Aorta (tissue), 5 donors: ENCODE data around the gene C19orf18. TPM values are rescaled to one million over a fixed set of nuclear protein-coding genes. Genes with fewer than 3 reads are reported as not detected.

Source experiments
- ATAC-seq: fragments of 200-7000 bp; cut with Tn5 transposase; one replicate; pipeline ENCODE4 v1.9.1; 2022; ENCODE audit warnings: moderate library complexity; ENCODE audit not compliant: low FRiP score
- DNase-seq, 2 donors: peaks; one replicate each; pipeline ENCODE4 v3.0.0-alpha.2; 2020
- H3K27ac ChIP-seq, 2 donors: one replicate each; pipeline ENCODE4 v1.5.1; 2013; ENCODE audit warnings: low read length in 2 of 2, mild to moderate bottlenecking in 2 of 2, moderate library complexity in 2 of 2, control low read depth in 1 of 2, inconsistent platforms in 1 of 2, low read depth in 1 of 2
- H3K27me3 ChIP-seq, 2 donors: one replicate each; pipeline ENCODE4 v1.6.1; 2013; ENCODE audit warnings: control low read depth in 1 of 2, low read length in 1 of 2, mild to moderate bottlenecking in 1 of 2, moderate library complexity in 1 of 2; ENCODE audit not compliant: insufficient read depth in 2 of 2, control insufficient read depth in 1 of 2
- H3K36me3 ChIP-seq, 2 donors: one replicate each; pipeline ENCODE4 v1.6.1; 2013; ENCODE audit warnings: control low read depth in 1 of 2, low read length in 1 of 2, mild to moderate bottlenecking in 1 of 2; ENCODE audit not compliant: insufficient read depth in 2 of 2, control insufficient read depth in 1 of 2
- H3K4me1 ChIP-seq, 2 donors: one replicate each; pipeline ENCODE4 v1.6.1; 2013; ENCODE audit warnings: low read length in 2 of 2, control low read depth in 1 of 2, mild to moderate bottlenecking in 1 of 2, moderate library complexity in 1 of 2; ENCODE audit not compliant: insufficient read depth in 2 of 2, control insufficient read depth in 1 of 2
- H3K4me3 ChIP-seq, 2 donors: one replicate each; pipeline ENCODE4 v1.5.1; 2013; ENCODE audit warnings: low read length in 2 of 2, control low read depth in 1 of 2, mild to moderate bottlenecking in 1 of 2
- H3K9me3 ChIP-seq: one replicate; pipeline ENCODE4 v1.6.1; 2013; ENCODE audit warnings: mild to moderate bottlenecking, low read length; ENCODE audit not compliant: control insufficient read depth
- WGBS, 2 donors: extraction: QIAGEN DNeasy Blood & Tissue Kit; methylation state at CpG; one replicate each; pipeline ENCODE4 v1.1.7; 2013; 5-methylcytosine and 5-hydroxymethylcytosine counted together
- intact Hi-C, 2 donors: fragments of 100-400 bp; cut with DNase I; formaldehyde crosslinking; loops; one replicate each; pipeline versions ENCODE4 v1.14.2 to v1.15.0; 2022
- polyA plus RNA-seq, 2 donors: library from polyadenylated mRNA; stranded (reverse); fragments of 200-250 nt; gene quantifications; one replicate each; pipeline ENCODE4 v1.2.3, GENCODE V29; 2013
- total RNA-seq, 2 donors: library from RNA; stranded (reverse); fragmentation: NEBNext Ultra II Directional; extraction: Animal tissue kit (Norgen Biotek cat#: 25700); gene quantifications; one replicate each; pipeline ENCODE4 v1.2.1, GENCODE V29; 2021
- donor health status: healthy with polysubstance abuse.
- donor health status: Bipolar disorder and iron deficiency.
- donor health status: DM: no; HTN: no; CAD: no.
- donor health status: DM: no; HTN: no; CAD: no.
- donor health status: DM: yes; HTN: yes; CAD: no.

C19orf18 gene
- total and polyA plus RNA-seq, 4 donors = 1.0 to 2.9 (median 2.0) TPM; not detected in 1

GRCh38 chr19:57964761-57965160 lies 9.6 kb downstream of the C19orf18 start:
- Histone ChIP-seq H3K27ac (no peak overlapping the region), H3K27me3 (no peaks in the 10 kb centered on the region), H3K9me3 (peaks cover 12% of the 10 kb centered on the region), H3K36me3 (peaks cover 0 to 8% of the 10 kb centered on the region in 2 donors), H3K4me3 (no peak overlapping the region), H3K4me1 (no peaks in the 10 kb centered on the region)
- no peak for ATAC-seq
- intact Hi-C loops = no loop called here
- no peak for DNase-seq
- WGBS, 2 donors = 95 to 96% methylated on average over 8 of the region's 8 CpGs

DNA sequence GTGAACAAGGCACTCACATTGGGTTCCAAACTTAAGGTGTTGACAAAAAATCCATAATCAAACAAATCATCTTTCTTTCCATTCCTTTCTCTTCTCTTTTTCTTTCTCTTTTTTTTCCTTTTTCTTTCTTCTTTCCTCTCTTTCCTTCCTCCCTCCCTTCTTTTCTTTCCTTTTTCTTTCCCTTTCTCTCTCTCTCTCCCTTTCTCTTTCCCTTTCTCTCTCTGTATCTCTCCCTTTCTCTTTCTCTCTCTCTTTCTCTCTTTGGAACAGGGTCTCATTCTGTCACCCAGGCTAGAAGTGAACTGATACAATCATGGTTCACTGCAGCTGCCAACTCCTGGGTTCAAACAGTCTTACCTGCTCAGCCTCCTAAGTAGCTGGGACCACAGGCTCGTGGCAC lies 12.5 kb downstream of the C19orf18 start:
- intact Hi-C loops = no loop called here

GRCh38 chr19:57954996-57955395 lies 19.3 kb downstream of the C19orf18 start:
- Histone ChIP-seq H3K4me3 (no peak overlapping the region), H3K9me3 (peaks cover 12% of the 10 kb centered on the region), H3K4me1 (no peaks in the 10 kb centered on the region), H3K27ac (no peak overlapping the region), H3K27me3 (no peaks in the 10 kb centered on the region), H3K36me3 (no peaks in the 10 kb centered on the region)
- intact Hi-C loops = no loop called here
- DNase-seq (no peak), ATAC-seq (no peak)
- WGBS, 2 donors = 85 to 88% methylated on average over 4 of the region's 4 CpGs

More for the DNA sequence above, 12.5 kb downstream of the C19orf18 start:
- no peak for DNase-seq
- H3K27me3 ChIP-seq = no peaks in the 10 kb centered on the region
- no peaks in the 10 kb centered on the region for H3K4me1 ChIP-seq
- no peak for ATAC-seq
- H3K36me3 ChIP-seq = no peaks in the 10 kb centered on the region
- H3K4me3 ChIP-seq = no peak overlapping the region
- 83 to 84% methylated on average over 1 of the region's 1 CpG for WGBS, 2 donors
- H3K9me3 ChIP-seq = peaks cover 8% of the 10 kb centered on the region
- no peak overlapping the region for H3K27ac ChIP-seq

DNA sequence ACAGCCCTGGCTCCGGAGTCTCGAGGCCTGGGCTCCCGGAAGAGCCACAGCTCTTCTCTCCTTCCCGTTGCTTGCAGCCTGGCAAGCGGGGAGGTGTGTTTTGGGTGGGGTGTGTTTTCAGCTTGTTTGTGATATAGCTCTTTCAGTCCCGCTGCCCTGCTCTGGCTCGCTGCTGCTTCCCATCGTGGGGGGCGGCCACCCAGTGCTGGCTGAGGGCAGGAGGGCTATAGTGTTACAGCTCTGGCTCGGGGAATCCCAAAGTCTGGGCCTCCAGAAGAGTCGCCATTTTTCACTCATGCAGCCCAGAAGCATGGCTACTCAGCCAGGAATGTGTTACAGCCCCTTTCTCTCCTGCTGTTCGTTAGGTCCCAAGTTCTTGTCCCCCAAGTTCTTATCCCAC lies 24.6 kb downstream of the C19orf18 start:
- Histone ChIP-seq H3K9me3 (peaks cover 8% of the 10 kb centered on the region), H3K4me3 (no peak overlapping the region), H3K4me1 (no peaks in the 10 kb centered on the region), H3K27ac (no peak overlapping the region), H3K27me3 (no peaks in the 10 kb centered on the region), H3K36me3 (no peaks in the 10 kb centered on the region)
- DNase-seq = no peak
- WGBS, 2 donors = 89 to 90% methylated on average over 12 of the region's 12 CpGs
- ATAC-seq = no peak
- intact Hi-C loops = no loop called here

DNA sequence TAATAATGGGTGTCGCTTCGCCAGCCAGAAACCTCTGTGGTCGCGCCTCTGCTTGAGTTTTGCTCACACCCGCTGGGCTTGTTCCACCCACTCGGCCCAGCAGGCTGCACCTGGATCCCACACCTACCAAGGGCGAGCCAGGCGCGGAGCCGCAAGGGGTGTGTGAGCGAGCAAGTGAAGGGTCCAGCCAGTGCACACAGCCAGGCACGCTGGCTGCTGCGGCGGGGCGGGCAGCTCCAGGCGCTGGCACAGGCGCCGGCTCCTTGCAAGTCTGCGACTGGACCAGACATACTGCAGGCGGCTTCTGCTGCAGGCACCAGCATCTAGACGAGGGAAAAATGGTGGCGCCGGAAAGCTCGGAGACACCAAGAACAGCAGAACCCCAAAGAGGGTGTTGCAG lies 25.0 kb downstream of the C19orf18 start:
- 94 to 95% methylated on average over 24 of the region's 24 CpGs for WGBS, 2 donors
- no peak for DNase-seq
- intact Hi-C loops = no loop called here
- Histone ChIP-seq H3K4me3 (no peak overlapping the region), H3K27me3 (no peaks in the 10 kb centered on the region), H3K36me3 (no peaks in the 10 kb centered on the region), H3K27ac (no peak overlapping the region), H3K9me3 (peaks cover 9% of the 10 kb centered on the region), H3K4me1 (no peaks in the 10 kb centered on the region)
- no peak for ATAC-seq

- intact Hi-C loops = no loop called here
- peak; percentile 97 for ATAC-seq
- Histone ChIP-seq H3K4me1 (no peaks in the 10 kb centered on the region), H3K4me3 (peak within 1 kb of the TSS; percentile 86 to 88), H3K27ac (peak within 1 kb of the TSS in 1 of 2 donors; percentile 74), H3K27me3 (no peaks in the 10 kb centered on the region), H3K9me3 (peaks cover 16% of the 10 kb centered on the region), H3K36me3 (peaks cover 6 to 11% of the 10 kb centered on the region in 2 donors)
- 6 to 7% methylated on average over 54 of the region's 54 CpGs for WGBS, 2 donors
- DNase-seq = peak; percentile 96 to 98
Observed at GRCh38 chr19:57947419-57948134, 26.8 kb downstream of the C19orf18 start, which contains the start of gene ZNF256. ZNF256 (minus strand) TSS chr19:57947706; CDS start chr19:57947474, 232 bp downstream.

DNA sequence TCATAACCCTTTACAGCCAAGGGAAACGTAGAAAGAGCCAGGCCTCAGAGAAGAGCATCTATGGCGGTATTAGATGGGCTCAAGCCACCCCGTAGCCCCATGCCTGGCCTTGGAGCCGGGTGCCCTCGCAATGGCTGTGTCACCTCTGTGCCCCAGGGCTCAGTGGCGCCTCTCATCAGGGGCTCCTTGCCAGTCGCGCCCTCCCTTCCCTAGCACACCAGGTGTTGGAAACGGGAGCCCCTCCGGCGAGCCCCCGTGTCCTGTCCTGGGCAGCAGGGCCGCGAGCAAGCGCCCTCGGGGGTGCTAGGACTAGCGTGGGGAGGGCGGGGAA lies 27.3 kb downstream of the C19orf18 start:
- no peaks in the 10 kb centered on the region for H3K4me1 ChIP-seq
- H3K9me3 ChIP-seq = peaks cover 21% of the 10 kb centered on the region
- H3K27ac ChIP-seq = peak overlapping the region in 1 of 2 donors; percentile 74
- ATAC-seq (no peak), DNase-seq (no peak)
- H3K36me3 ChIP-seq = peaks cover 11 to 16% of the 10 kb centered on the region in 2 donors
- intact Hi-C loops = no loop called here
- no peaks in the 10 kb centered on the region for H3K27me3 ChIP-seq
- H3K4me3 ChIP-seq = peak overlapping the region; percentile 86 to 88
- 1% methylated on average over 18 of the region's 18 CpGs for WGBS, 2 donors

DNA sequence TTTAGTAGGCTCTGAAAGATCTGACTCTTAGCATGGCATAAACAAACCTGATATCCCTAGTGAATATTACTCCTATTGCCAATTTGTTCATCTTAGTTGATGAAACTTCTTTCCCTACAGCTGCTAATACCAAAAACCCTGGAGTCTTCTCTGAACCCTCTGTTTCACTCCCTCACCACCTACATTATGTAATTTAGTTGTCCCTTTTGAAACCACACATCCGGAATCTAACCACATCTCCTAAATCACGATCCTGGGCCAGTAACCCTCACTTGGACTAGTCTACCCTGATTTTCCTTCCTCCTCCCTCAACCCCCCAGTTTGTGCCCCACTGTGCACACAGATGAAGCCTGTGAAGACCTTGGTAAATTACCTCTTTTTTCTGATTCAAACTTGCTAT lies 28.0 kb downstream of the C19orf18 start:
- Histone ChIP-seq H3K4me1 (no peaks in the 10 kb centered on the region), H3K9me3 (peaks cover 24% of the 10 kb centered on the region), H3K36me3 (peaks cover 14 to 23% of the 10 kb centered on the region in 2 donors), H3K27me3 (no peaks in the 10 kb centered on the region), H3K4me3 (no peak overlapping the region), H3K27ac (no peak overlapping the region)
- no peak for DNase-seq
- intact Hi-C loops = no loop called here
- WGBS, 2 donors = 67 to 80% methylated on average over 2 of the region's 2 CpGs
- no peak for ATAC-seq

DNA sequence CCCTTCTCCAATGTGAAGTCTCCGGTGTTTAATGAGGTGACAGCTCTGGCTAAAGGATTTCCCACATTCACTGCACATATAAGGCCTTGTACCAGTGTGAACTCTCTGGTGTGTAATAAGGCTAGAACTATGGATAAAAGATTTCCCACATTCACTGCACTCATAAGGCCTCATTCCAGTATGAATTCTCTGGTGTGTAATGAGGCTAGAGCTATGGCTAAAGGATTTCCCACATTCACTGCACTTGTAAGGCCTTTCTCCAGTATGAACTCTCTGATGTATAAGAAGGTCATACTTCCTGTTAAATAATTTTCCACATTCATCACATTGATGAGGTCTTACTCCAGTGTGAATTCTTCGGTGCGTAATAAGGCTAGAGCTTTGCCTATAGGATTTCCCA lies 32.7 kb downstream of the C19orf18 start:
- intact Hi-C loops = no loop called here
- DNase-seq = no peak
- Histone ChIP-seq H3K27ac (no peak overlapping the region), H3K4me3 (no peak overlapping the region), H3K27me3 (no peaks in the 10 kb centered on the region), H3K9me3 (peaks cover 35% of the 10 kb centered on the region), H3K36me3 (peaks cover 19 to 28% of the 10 kb centered on the region in 2 donors), H3K4me1 (no peaks in the 10 kb centered on the region)
- 96 to 100% methylated on average over 3 of the region's 3 CpGs for WGBS, 2 donors
- ATAC-seq = no peak
